A673 (cell line): ENCODE measurements around the gene ZC2HC1C.

Source experiments
- EZH2 ChIP-seq: fragments of 200-600 bp; sonication (generic); IDR thresholded peaks from 2 replicates; pipeline ENCODE4 v1.6.1; 2017; ENCODE audit warnings: borderline replicate concordance, low read depth, mild to moderate bottlenecking, mixed read lengths, antibody characterized with exemption, low read length; ENCODE audit not compliant: poor library complexity, severe bottlenecking
- TF ChIP-seq, protein P1 (sequence below): fragments of 300-800, 200-600 bp; sonication (generic); conservative IDR thresholded peaks from 2 replicates; pipeline ENCODE4 v1.5.1; 2017; ENCODE audit warnings: low read depth, mild to moderate bottlenecking, antibody characterized with exemption, low read length, moderate library complexity, mixed read lengths

DNA sequence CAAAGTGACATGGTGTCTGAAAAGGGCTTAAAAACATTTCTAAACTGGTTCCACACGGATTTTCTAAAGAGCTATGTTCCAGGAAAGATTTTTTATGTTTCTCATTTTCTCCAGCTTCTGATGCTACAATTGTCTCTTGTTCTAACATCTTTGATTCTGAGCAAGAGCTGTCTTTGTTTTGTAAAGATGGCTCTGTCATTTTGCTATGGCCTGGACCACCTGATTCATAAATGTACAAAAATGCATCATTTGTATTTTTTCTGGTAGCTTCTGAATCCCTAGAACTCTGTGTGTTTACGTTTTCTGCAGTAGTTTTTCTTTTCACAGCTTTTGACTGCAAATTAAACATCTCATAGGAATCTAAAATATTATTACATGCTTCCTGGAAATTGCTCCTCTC is 21.3 kb upstream of the ZC2HC1C start:
- TF ChIP-seq, protein P1, sequence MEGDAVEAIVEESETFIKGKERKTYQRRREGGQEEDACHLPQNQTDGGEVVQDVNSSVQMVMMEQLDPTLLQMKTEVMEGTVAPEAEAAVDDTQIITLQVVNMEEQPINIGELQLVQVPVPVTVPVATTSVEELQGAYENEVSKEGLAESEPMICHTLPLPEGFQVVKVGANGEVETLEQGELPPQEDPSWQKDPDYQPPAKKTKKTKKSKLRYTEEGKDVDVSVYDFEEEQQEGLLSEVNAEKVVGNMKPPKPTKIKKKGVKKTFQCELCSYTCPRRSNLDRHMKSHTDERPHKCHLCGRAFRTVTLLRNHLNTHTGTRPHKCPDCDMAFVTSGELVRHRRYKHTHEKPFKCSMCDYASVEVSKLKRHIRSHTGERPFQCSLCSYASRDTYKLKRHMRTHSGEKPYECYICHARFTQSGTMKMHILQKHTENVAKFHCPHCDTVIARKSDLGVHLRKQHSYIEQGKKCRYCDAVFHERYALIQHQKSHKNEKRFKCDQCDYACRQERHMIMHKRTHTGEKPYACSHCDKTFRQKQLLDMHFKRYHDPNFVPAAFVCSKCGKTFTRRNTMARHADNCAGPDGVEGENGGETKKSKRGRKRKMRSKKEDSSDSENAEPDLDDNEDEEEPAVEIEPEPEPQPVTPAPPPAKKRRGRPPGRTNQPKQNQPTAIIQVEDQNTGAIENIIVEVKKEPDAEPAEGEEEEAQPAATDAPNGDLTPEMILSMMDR, result no peak
- no peak for TF ChIP-seq EZH2
